Activated CD8-positive, alpha-beta T cell treated with anti-CD3 and anti-CD28 coated beads, Interleukin-2, amount 10 ng/mL, durations not matched to agents 7 days and 5 days (primary cell): ENCODE measurements around the gene MRPS15. TPM values are rescaled to one million over a fixed set of nuclear protein-coding genes. Genes with fewer than 3 reads are reported as not detected.
A peak's percentile ranks its signal among the peaks of the same experiment; 100 is the strongest.
"Not testable (repeated sequence)": the region's sequence is repeated elsewhere in the genome, so short reads cannot be mapped to it uniquely, and the experiment has no call there.

Experiments used
- ATAC-seq: fragments of 150-1000 bp; cut with Tn5 transposase; one replicate; pipeline ENCODE4 v1.10.0; 2021; ENCODE audit warnings: moderate library complexity
- CTCF ChIA-PET: fragments of 350-600 bp; sonication (Branson Sonifier 250); formaldehyde crosslinking; loops from one replicate; lab custom pipeline; 2021; ENCODE audit warnings: antibody characterized with exemption; lab: Charles Lee
- POLR2A ChIA-PET: fragments of 350-600 bp; sonication (Branson Sonifier 250); formaldehyde crosslinking; loops from one replicate; lab custom pipeline; 2021; ENCODE audit warnings: antibody characterized with exemption; lab: Charles Lee
- DNase-seq: peaks from one replicate; pipeline ENCODE4 v3.0.0-alpha.2; 2020
- H3K27ac Mint-ChIP-seq: one replicate; pipeline ENCODE4 v1.8.0; 2021; ENCODE audit warnings: mild to moderate bottlenecking, mixed read lengths
- H3K27me3 Mint-ChIP-seq: one replicate; pipeline ENCODE4 v1.8.0; 2021; ENCODE audit warnings: low read depth, mixed read lengths
- H3K36me3 Mint-ChIP-seq: one replicate; pipeline ENCODE4 v1.8.0; 2021; ENCODE audit warnings: low read depth, mixed read lengths
- H3K4me1 Mint-ChIP-seq: one replicate; pipeline ENCODE4 v1.8.0; 2021; ENCODE audit warnings: low read depth, mixed read lengths
- H3K4me3 Mint-ChIP-seq: one replicate; pipeline ENCODE4 v1.8.0; 2021; ENCODE audit warnings: mild to moderate bottlenecking, mixed read lengths
- H3K9me3 Mint-ChIP-seq: one replicate; pipeline ENCODE4 v1.8.0; 2022; ENCODE audit warnings: mixed read lengths; ENCODE audit not compliant: insufficient read depth
- total RNA-seq, 2 experiments: library from RNA; stranded (reverse); gene quantifications; one replicate each; pipeline ENCODE4 v1.2.3, GENCODE V29; 2021

Gene MRPS15
- total RNA-seq, 2 experiments from 2014 or later = 115 TPM

- no peak for DNase-seq
- ATAC-seq = peak; percentile 15
- ChIA-PET POLR2A (no interaction called here), CTCF (no interaction called here)
- Mint-ChIP-seq H3K27me3 (peaks cover 22% of the 10 kb centered on the region), H3K4me1 (peaks cover 8% of the 10 kb centered on the region), H3K27ac (peak overlapping the region; percentile 56), H3K9me3 (no peaks in the 10 kb centered on the region), H3K4me3 (no peak overlapping the region), H3K36me3 (no peaks in the 10 kb centered on the region)
Observed at GRCh38 chr1:36481771-36482723, 17.9 kb upstream of the MRPS15 start.

GRCh38 chr1:36481091-36481490, 16.9 kb upstream of the MRPS15 start:
- Mint-ChIP-seq H3K27me3 (peaks cover 22% of the 10 kb centered on the region), H3K27ac (no peak overlapping the region), H3K4me1 (peaks cover 8% of the 10 kb centered on the region), H3K36me3 (no peaks in the 10 kb centered on the region), H3K9me3 (no peaks in the 10 kb centered on the region), H3K4me3 (no peak overlapping the region)
- POLR2A ChIA-PET = no interaction called here
- ATAC-seq (no peak), DNase-seq (no peak)
- CTCF ChIA-PET = no interaction called here

- H3K9me3 Mint-ChIP-seq = no peaks in the 10 kb centered on the region
- H3K36me3 Mint-ChIP-seq = no peaks in the 10 kb centered on the region
- ATAC-seq (no peak), DNase-seq (no peak)
- H3K4me1 Mint-ChIP-seq = peaks cover 8% of the 10 kb centered on the region
- H3K27me3 Mint-ChIP-seq = peaks cover 16% of the 10 kb centered on the region
- H3K4me3 Mint-ChIP-seq = no peak overlapping the region
- CTCF ChIA-PET = no interaction called here
- POLR2A ChIA-PET = no interaction called here
- no peak overlapping the region for H3K27ac Mint-ChIP-seq
Observed at GRCh38 chr1:36480161-36480560, 16.0 kb upstream of the MRPS15 start.

GRCh38 chr1:36479505-36480051, 15.4 kb upstream of the MRPS15 start:
- peaks cover 15% of the 10 kb centered on the region for H3K27me3 Mint-ChIP-seq
- ChIA-PET CTCF (interaction anchor here (0.9 kb wide), 1 partner anchor 1376 kb away, joined by 3 read pairs; no protein-coding TSS in a partner anchor), POLR2A (no interaction called here)

GRCh38 chr1:36477615-36478014, 13.4 kb upstream of the MRPS15 start:
- POLR2A ChIA-PET, H3K4me3 Mint-ChIP-seq, H3K27ac Mint-ChIP-seq, ATAC-seq, H3K27me3 Mint-ChIP-seq, DNase-seq, CTCF ChIA-PET, H3K36me3 Mint-ChIP-seq, H3K9me3 Mint-ChIP-seq: not testable (repeated sequence)
- H3K4me1 Mint-ChIP-seq = peaks cover 16% of the 10 kb centered on the region

More at GRCh38 chr1:36479505-36480051, 15.4 kb upstream of the MRPS15 start:
- Mint-ChIP-seq H3K9me3 (no peaks in the 10 kb centered on the region), H3K36me3 (no peaks in the 10 kb centered on the region), H3K4me3 (no peak overlapping the region), H3K27ac (no peak overlapping the region), H3K4me1 (peaks cover 10% of the 10 kb centered on the region)
- no peak for ATAC-seq
- DNase-seq = no peak

- H3K4me1 Mint-ChIP-seq = peaks cover 11% of the 10 kb centered on the region
- ChIA-PET CTCF (no interaction called here), POLR2A (no interaction called here)
- ATAC-seq (no peak), DNase-seq (no peak)
- peaks cover 7% of the 10 kb centered on the region for H3K27me3 Mint-ChIP-seq
- H3K4me3 Mint-ChIP-seq = no peak overlapping the region
- no peaks in the 10 kb centered on the region for H3K36me3 Mint-ChIP-seq
- no peaks in the 10 kb centered on the region for H3K9me3 Mint-ChIP-seq
- H3K27ac Mint-ChIP-seq = no peak overlapping the region
Observed at GRCh38 chr1:36476945-36477344, 12.8 kb upstream of the MRPS15 start.

- ChIA-PET POLR2A (interaction anchor here (1.4 kb wide), 1 partner anchor 12 kb away, joined by 5 read pairs; the partner anchor contains the start of gene MRPS15), CTCF (interaction anchor here (1.2 kb wide), 1 partner anchor 1012 kb away, joined by 3 read pairs; no protein-coding TSS in a partner anchor)
- H3K9me3 Mint-ChIP-seq = no peaks in the 10 kb centered on the region
- no peak overlapping the region for H3K27ac Mint-ChIP-seq
- no peaks in the 10 kb centered on the region for H3K36me3 Mint-ChIP-seq
- ATAC-seq (no peak), DNase-seq (no peak)
- H3K4me3 Mint-ChIP-seq = no peak overlapping the region
- H3K27me3 Mint-ChIP-seq = peaks cover 4% of the 10 kb centered on the region
- peaks cover 8% of the 10 kb centered on the region for H3K4me1 Mint-ChIP-seq
Observed at GRCh38 chr1:36475910-36476604, 11.9 kb upstream of the MRPS15 start.

GRCh38 chr1:36475341-36475740, 11.2 kb upstream of the MRPS15 start:
- DNase-seq (no peak), ATAC-seq (no peak)
- Mint-ChIP-seq H3K4me1 (peaks cover 8% of the 10 kb centered on the region), H3K36me3 (no peaks in the 10 kb centered on the region), H3K27me3 (peaks cover 2% of the 10 kb centered on the region), H3K9me3 (no peaks in the 10 kb centered on the region), H3K27ac (no peak overlapping the region), H3K4me3 (no peak overlapping the region)
- POLR2A ChIA-PET = interaction anchor here (1.4 kb wide), 1 partner anchor 11 kb away, joined by 5 read pairs; the partner anchor contains the start of gene MRPS15
- CTCF ChIA-PET = interaction anchor here (1.1 to 1.2 kb wide), 2 partner anchors 41 to 1012 kb away, joined by 3 to 4 read pairs; no protein-coding TSS in a partner anchor

- no peak overlapping the region for H3K4me3 Mint-ChIP-seq
- CTCF ChIA-PET = no interaction called here
Observed at GRCh38 chr1:36472656-36473055, 8.5 kb upstream of the MRPS15 start.

GRCh38 chr1:36471830-36472641, 7.9 kb upstream of the MRPS15 start:
- DNase-seq (no peak), ATAC-seq (no peak)
- Mint-ChIP-seq H3K4me1 (peaks cover 8% of the 10 kb centered on the region), H3K36me3 (no peaks in the 10 kb centered on the region), H3K27ac (no peak overlapping the region), H3K27me3 (no peaks in the 10 kb centered on the region), H3K4me3 (no peak overlapping the region), H3K9me3 (no peaks in the 10 kb centered on the region)
- ChIA-PET POLR2A (no interaction called here), CTCF (no interaction called here)

More at GRCh38 chr1:36472656-36473055, 8.5 kb upstream of the MRPS15 start:
- Mint-ChIP-seq H3K9me3 (no peaks in the 10 kb centered on the region), H3K27ac (peak overlapping the region; percentile 7), H3K36me3 (no peaks in the 10 kb centered on the region), H3K27me3 (no peaks in the 10 kb centered on the region), H3K4me1 (peaks cover 8% of the 10 kb centered on the region)
- ATAC-seq = no peak
- POLR2A ChIA-PET = no interaction called here
- no peak for DNase-seq

GRCh38 chr1:36469163-36469562, 5.0 kb upstream of the MRPS15 start:
- H3K9me3 Mint-ChIP-seq = no peaks in the 10 kb centered on the region
- no peak overlapping the region for H3K4me3 Mint-ChIP-seq
- H3K27me3 Mint-ChIP-seq = no peaks in the 10 kb centered on the region
- no peak for ATAC-seq
- peak overlapping the region; percentile 53 for H3K27ac Mint-ChIP-seq
- ChIA-PET CTCF (no interaction called here), POLR2A (no interaction called here)
- H3K4me1 Mint-ChIP-seq = peaks cover 18% of the 10 kb centered on the region
- no peak for DNase-seq
- peaks cover under 1% of the 10 kb centered on the region for H3K36me3 Mint-ChIP-seq
